ACC112 (cell line): Measurements from ENCODE around the gene ATRIP.
"Not testable (repeated sequence)": the region's sequence is repeated elsewhere in the genome, so short reads cannot be mapped to it uniquely, and the experiment has no call there.

ENCODE experiments used
- H2AFZ ChIP-seq: fragments of 200-600 bp; sonication (generic); one replicate; pipeline ENCODE4 v1.6.0; 2017; ENCODE audit warnings: antibody characterized with exemption, low read length; ENCODE audit not compliant: unreplicated experiment
- H3K27ac ChIP-seq: fragments of 200-600 bp; sonication (generic); 2 replicates; pipeline ENCODE4 v1.5.1; 2014; ENCODE audit warnings: low read depth, mild to moderate bottlenecking, antibody characterized with exemption, low read length, moderate library complexity
- H3K27me3 ChIP-seq: fragments of 200-600 bp; sonication (generic); 2 replicates; pipeline ENCODE4 v1.6.1; 2014; ENCODE audit warnings: mild to moderate bottlenecking, antibody characterized with exemption, low read length, moderate library complexity, mixed read lengths; ENCODE audit not compliant: insufficient read depth
- H3K36me3 ChIP-seq: fragments of 200-600 bp; sonication (generic); 2 replicates; pipeline ENCODE4 v1.6.1; 2016; ENCODE audit warnings: mild to moderate bottlenecking, antibody characterized with exemption, low read length, moderate library complexity, mixed read lengths; ENCODE audit not compliant: insufficient read depth
- H3K4me1 ChIP-seq: fragments of 200-600 bp; sonication (generic); one replicate; pipeline ENCODE4 v1.6.1; 2016; ENCODE audit warnings: low read length, mixed read lengths; ENCODE audit not compliant: insufficient read depth, unreplicated experiment, control insufficient read depth
- H3K4me3 ChIP-seq: fragments of 200-600 bp; sonication (generic); 2 replicates; pipeline ENCODE4 v1.5.1; 2014; ENCODE audit warnings: mild to moderate bottlenecking, low read depth, low read length
- H3K79me2 ChIP-seq: fragments of 200-600 bp; sonication (generic); one replicate; pipeline ENCODE4 v1.6.0; 2016; ENCODE audit warnings: low read length; ENCODE audit not compliant: control insufficient read depth, unreplicated experiment, insufficient read depth

Gene ATRIP

GRCh38 chr3:48446425-48447193, at the start of gene ATRIP:
Gene ATRIP, plus strand, starts transcription at chr3:48446737. Its CDS starts 109 bp downstream, at chr3:48446846.
- H3K4me1 ChIP-seq = peaks cover 17% of the 10 kb centered on the region
- peaks cover 5% of the 10 kb centered on the region; the same call in 1 of the 2 replicates for H3K36me3 ChIP-seq
- H3K27ac ChIP-seq = peak within 1 kb of the TSS; percentile 70
- H3K27me3 ChIP-seq = no peaks in the 10 kb centered on the region
- peak within 1 kb of the TSS; percentile 81 for H3K4me3 ChIP-seq
- peak within 1 kb of the TSS; percentile 63 for H2AFZ ChIP-seq
- H3K79me2 ChIP-seq = peaks cover 45% of the 10 kb centered on the region

GRCh38 chr3:48397767-48398681, 48.5 kb upstream of the ATRIP start:
- Histone ChIP-seq H3K4me3 (no peak overlapping the region), H2AFZ (no peak overlapping the region), H3K79me2 (no peaks in the 10 kb centered on the region), H3K27me3 (peaks cover 5% of the 10 kb centered on the region; the same call in 1 of the 2 replicates), H3K27ac (no peak overlapping the region), H3K4me1 (peaks cover 16% of the 10 kb centered on the region), H3K36me3 (no peaks in the 10 kb centered on the region)

GRCh38 chr3:48398701-48399386, 47.7 kb upstream of the ATRIP start:
- peaks cover 16% of the 10 kb centered on the region for H3K4me1 ChIP-seq
- H3K27ac ChIP-seq = no peak overlapping the region
- peaks cover 5% of the 10 kb centered on the region; the same call in 1 of the 2 replicates for H3K27me3 ChIP-seq
- no peak overlapping the region for H2AFZ ChIP-seq
- no peaks in the 10 kb centered on the region for H3K36me3 ChIP-seq
- no peaks in the 10 kb centered on the region for H3K79me2 ChIP-seq
- no peak overlapping the region for H3K4me3 ChIP-seq

- Histone ChIP-seq H3K79me2 (no peaks in the 10 kb centered on the region), H3K4me3 (no peak overlapping the region), H3K27ac (no peak overlapping the region), H3K36me3 (no peaks in the 10 kb centered on the region), H2AFZ (no peak overlapping the region), H3K4me1 (peaks cover 16% of the 10 kb centered on the region), H3K27me3 (peaks cover 5% of the 10 kb centered on the region; the same call in 1 of the 2 replicates)
Measured at GRCh38 chr3:48399387-48400172, 47.0 kb upstream of the ATRIP start.

GRCh38 chr3:48400824-48401433, 45.6 kb upstream of the ATRIP start:
- Histone ChIP-seq H3K27me3 (peaks cover 2% of the 10 kb centered on the region; the same call in 1 of the 2 replicates), H3K79me2 (no peaks in the 10 kb centered on the region), H3K36me3 (no peaks in the 10 kb centered on the region), H2AFZ (no peak overlapping the region), H3K4me1 (peaks cover 16% of the 10 kb centered on the region), H3K4me3 (no peak overlapping the region), H3K27ac (no peak overlapping the region)

GRCh38 chr3:48401434-48401901, 45.1 kb upstream of the ATRIP start:
- not testable (repeated sequence) for H3K27me3 ChIP-seq, H3K4me3 ChIP-seq, H3K79me2 ChIP-seq, H3K36me3 ChIP-seq, H2AFZ ChIP-seq
- Histone ChIP-seq H3K27ac (peak overlapping the region; percentile 64), H3K4me1 (peaks cover 16% of the 10 kb centered on the region)

GRCh38 chr3:48402281-48402732, 44.2 kb upstream of the ATRIP start:
- H3K27ac ChIP-seq = peak overlapping the region; percentile 64
- H3K36me3 ChIP-seq = no peaks in the 10 kb centered on the region
- no peak overlapping the region for H3K4me3 ChIP-seq
- no peak overlapping the region for H2AFZ ChIP-seq
- no peaks in the 10 kb centered on the region for H3K79me2 ChIP-seq
- peaks cover 16% of the 10 kb centered on the region for H3K4me1 ChIP-seq
- no peaks in the 10 kb centered on the region for H3K27me3 ChIP-seq

GRCh38 chr3:48402907-48403306, 43.6 kb upstream of the ATRIP start:
- Histone ChIP-seq H3K4me1 (peaks cover 16% of the 10 kb centered on the region), H3K27ac (no peak overlapping the region), H3K27me3 (no peaks in the 10 kb centered on the region), H3K36me3 (no peaks in the 10 kb centered on the region), H3K79me2 (no peaks in the 10 kb centered on the region), H3K4me3 (no peak overlapping the region), H2AFZ (no peak overlapping the region)

GRCh38 chr3:48403533-48404439, 42.8 kb upstream of the ATRIP start:
- H2AFZ ChIP-seq = no peak overlapping the region
- peaks cover 16% of the 10 kb centered on the region for H3K4me1 ChIP-seq

More at GRCh38 chr3:48403533-48404439, 42.8 kb upstream of the ATRIP start:
- no peak overlapping the region for H3K27ac ChIP-seq
- H3K36me3 ChIP-seq = no peaks in the 10 kb centered on the region
- no peaks in the 10 kb centered on the region for H3K27me3 ChIP-seq
- no peaks in the 10 kb centered on the region for H3K79me2 ChIP-seq
- no peak overlapping the region for H3K4me3 ChIP-seq
